Measurements from ENCODE around the gene POLR2I. TPM values are rescaled to one million over a fixed set of nuclear protein-coding genes. Genes with fewer than 3 reads are reported as not detected.

The POLR2I gene
- 56.0 and 56.1 TPM in 2 replicates for total RNA-seq (2014; rRNA removed)
- polyA plus RNA-seq (2012): 169 TPM

GRCh38 chr19:36114721-36115452 is at the start of gene POLR2I:
Gene POLR2I, minus strand, starts transcription at chr19:36114875. Its CDS starts 19 bp downstream, at chr19:36114856.
- DNase-seq (ENCODE audit: low read depth): peak; percentile 100

DNA sequence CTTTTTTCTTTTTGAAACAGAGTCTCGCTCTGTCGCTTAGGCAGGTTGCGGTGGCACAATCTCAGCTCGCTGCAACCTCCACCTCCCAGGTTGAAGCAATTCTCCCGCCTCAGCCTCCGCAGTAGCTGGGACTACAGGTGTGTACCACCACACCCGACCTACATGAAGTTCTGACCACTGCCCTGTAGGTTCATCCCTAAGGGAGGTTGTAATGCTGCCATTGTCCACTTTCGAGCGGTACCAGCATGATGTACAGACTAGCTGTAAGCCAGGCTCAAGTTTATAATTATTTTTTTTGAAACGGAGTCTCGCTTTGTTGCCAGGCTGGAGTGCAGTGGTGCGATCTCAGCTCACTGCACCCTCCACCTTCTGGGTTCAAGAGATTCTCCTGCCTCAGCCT is 49.1 kb upstream of the POLR2I start:
- DNase-seq (ENCODE audit: low read depth): no peak

- DNase-seq (ENCODE audit: low read depth): no peak
These were observed 46.3 kb upstream of the POLR2I start for GRCh38 chr19:36160821-36161596.

DNA sequence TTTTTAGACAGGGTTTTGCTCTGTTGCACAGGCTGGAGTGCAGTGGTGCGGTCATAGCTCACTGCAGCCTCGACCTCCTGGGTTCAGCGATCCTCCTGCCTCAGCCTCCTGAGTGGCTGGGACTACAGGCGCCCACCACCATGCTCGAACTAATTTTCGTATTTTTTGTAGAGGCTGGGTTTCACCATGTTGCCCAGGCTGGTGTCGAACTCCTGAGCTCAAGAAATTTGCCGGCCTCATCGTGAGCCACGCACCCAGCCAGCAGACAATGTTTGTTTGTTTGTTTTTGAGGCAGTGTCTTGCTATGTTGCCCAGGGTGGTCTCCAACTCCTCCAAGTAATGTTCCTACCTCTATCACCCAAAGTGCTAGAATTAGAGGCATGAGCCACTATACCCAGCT is 38.5 kb upstream of the POLR2I start:
- no peak for DNase-seq (ENCODE audit: low read depth)

DNA sequence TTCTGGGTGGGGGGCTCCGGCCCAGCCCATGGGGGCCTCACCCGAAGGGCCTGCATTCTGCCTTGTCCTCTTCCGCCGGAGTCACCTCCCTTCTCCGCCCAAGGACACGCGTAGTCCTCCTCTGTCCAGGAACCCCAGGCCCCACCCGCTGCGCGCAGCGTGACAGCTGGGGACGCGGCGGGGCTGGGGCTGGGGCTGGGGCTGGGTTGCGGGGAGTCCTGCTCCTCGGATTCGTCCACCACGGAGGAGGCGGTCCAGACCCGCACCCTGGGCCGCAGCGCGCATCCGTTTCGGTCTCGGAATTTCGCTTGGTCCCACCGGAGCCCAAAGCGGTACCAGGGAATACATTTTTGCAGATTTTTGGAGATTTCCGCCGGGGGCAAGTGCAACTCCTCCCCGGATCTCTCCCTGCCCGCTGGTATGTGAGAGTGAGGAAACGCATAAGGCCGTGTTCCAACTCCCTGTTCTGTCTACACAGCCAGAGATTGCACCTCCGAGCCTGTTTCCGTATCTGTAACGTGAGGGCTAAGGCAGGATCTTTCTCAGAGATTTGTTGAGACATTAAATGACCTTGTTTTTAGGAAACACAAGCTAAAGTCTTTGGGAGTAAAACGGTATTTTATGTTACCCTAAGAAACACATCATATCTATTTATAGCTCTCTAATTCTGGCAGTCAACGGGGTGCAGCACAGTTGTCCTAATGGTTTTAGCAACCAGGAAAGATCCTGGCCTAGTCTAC is 37.8 kb upstream of the POLR2I start, which contains the start of gene COX7A1:
Gene COX7A1, minus strand, starts transcription at position 96 of the 740 bp plus-strand sequence. Its CDS starts 40 bp downstream, at position 56.
- DNase-seq (ENCODE audit: low read depth): peak; percentile 22

- no peak for DNase-seq (ENCODE audit: low read depth)
These were observed 37.3 kb upstream of the POLR2I start for GRCh38 chr19:36152019-36152351.

GRCh38 chr19:36151144-36152018 is 36.7 kb upstream of the POLR2I start:
- DNase-seq (ENCODE audit: low read depth): no peak

- DNase-seq (ENCODE audit: low read depth): no peak
These were observed 35.9 kb upstream of the POLR2I start for GRCh38 chr19:36150586-36150985.

DNA sequence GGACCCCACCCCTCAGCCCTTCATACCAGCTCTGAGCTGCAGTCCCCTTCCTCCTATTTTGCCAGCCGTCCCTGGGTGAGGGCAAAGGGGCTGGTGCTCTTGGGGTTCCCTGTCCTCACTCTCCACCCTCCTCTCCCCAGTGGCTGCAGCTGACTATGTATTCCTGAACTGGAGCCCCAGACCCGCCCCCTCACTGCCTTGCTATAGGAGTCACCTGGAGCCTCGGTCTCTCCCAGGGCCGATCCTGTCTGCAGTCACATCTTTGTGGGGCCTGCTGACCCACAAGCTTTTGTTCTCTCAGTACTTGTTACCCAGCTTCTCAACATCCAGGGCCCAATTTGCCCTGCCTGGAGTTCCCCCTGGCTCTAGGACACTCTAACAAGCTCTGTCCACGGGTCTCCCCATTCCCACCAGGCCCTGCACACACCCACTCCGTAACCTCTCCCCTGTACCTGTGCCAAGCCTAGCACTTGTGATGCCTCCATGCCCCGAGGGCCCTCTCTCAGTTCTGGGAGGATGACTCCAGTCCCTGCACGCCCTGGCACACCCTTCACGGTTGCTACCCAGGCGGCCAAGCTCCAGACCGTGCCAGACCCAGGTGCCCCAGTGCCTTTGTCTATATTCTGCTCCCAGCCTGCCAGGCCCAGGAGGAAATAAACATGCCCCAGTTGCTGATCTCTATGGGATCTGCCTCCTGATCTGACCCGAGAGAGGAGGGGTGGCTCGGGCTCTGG is 35.2 kb upstream of the POLR2I start:
- no peak for DNase-seq (ENCODE audit: low read depth)

- DNase-seq (ENCODE audit: low read depth): no peak
These were observed 29.9 kb upstream of the POLR2I start for GRCh38 chr19:36144624-36145023.

DNA sequence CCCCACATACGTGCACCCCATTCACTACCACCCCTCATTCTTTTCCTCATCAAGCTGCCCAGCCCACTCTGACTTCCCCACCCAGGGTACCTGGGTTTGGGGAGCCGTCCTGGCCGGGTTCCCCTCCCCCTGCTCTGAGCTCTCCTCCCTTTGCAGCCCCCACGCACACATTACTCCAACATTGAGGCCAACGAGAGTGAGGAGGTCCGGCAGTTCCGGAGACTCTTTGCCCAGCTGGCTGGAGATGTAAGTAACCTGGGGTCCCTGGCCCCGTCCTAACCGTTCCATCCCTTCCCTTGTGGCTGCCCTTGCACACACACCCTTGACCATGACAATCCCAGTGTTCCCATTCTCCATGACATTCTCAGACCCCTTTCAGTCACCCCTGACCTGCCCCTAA is 27.8 kb upstream of the POLR2I start:
- no peak for DNase-seq (ENCODE audit: low read depth)

DNA sequence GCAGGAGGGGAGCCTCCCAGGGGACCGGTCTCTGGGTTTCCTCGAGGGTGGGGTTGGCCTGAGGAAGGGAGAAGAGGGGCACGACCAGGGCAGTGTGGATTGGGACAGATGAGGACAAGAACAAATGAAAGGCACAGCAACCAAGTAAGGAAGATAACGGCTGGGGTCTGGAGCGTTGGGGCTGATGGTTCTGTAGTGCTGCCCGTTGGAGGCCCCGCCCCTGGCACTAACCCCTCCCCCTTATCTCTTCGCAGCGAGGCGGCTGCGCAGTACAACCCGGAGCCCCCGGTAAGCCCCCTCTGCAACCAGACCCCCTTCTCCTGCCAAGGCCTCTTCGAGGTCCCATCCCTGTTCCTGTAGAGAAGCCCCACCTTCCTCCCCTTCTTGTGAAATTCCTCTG is 27.4 kb upstream of the POLR2I start:
- DNase-seq (ENCODE audit: low read depth): no peak

DNA sequence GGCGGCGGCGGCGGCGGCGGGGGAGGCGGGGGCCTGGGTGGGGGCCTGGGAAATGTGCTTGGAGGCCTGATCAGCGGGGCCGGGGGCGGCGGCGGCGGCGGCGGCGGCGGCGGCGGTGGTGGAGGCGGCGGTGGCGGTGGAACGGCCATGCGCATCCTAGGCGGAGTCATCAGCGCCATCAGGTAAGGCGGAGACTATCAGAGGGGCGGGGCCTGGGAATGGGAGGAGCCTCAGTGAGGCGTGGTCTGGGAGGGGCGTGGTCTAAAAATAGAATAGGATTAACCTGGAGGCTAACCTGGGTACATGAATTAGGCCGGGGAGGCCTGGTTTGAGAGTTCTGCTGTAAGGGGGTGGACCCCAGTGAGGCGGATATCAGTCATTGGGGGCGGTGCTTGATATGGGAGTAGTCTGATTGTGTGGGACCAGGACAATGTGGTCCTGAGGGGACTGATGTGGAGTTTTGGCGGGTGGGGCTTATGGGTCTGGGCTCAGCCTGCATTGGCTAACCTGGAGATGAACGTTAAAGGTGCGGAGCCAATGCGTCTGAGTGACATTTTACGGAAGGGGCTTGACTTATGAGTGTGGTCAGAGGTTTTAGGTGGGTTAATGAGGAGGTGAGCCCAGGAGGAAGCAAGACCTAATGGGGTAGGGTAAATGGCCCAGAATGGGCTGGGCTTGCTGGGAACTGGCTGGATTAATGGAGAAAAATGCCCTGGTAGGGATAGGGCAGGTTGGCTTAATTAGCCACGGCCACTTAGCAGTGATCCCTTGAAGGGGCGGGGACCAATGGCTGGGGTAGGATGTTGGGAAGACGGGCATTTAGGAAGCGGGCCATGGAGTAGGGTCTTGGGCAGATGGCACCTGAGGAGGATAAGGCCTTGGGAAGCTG is 26.6 kb upstream of the POLR2I start:
- peak; percentile 79 for DNase-seq (ENCODE audit: low read depth)

DNA sequence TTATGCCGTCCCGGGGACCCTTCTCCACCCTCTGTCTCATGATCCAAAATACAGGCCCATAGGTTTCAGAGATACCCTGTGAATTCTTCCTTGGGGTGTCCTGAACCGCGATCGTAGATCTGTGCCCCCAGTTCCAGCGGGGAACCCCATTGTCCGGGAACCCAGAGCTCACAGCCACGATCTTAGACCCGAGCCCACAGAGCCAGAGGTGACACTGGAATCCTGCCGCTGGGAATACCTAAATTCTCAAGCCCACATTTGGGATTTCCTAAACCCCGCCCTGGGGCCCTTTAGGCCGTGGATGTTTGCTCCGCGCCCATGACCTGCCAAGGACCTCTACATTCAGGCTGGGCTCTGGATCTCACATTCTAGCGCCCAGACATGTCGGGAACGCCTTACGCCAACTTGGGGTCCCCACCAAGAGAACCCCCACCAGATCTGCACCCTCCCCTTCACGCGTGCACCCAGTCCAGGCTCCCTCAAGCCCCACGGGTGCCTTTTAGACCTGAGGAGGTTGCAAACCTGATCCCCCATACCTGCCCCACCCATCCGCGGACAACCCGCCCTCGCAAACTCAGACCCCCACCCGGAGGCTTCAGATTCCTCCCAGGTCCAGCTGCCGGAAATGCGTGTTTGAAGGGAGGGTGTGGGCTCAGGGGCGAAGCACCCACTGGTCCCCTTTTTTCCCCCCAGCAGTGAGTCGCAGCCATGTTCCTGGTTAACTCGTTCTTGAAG is 25.8 kb upstream of the POLR2I start:
- peak; percentile 19 for DNase-seq (ENCODE audit: low read depth)

- peak; percentile 93 for DNase-seq (ENCODE audit: low read depth)
These were observed 25.0 kb upstream of the POLR2I start, which contains the start of gene CAPNS1 for GRCh38 chr19:36139473-36140303. Gene CAPNS1, plus strand, starts transcription at chr19:36140066. Its CDS starts 946 bp downstream, at chr19:36141012.

- DNase-seq (ENCODE audit: low read depth): no peak
These were observed 24.4 kb upstream of the POLR2I start for GRCh38 chr19:36139120-36139472.

- peak; percentile 85 for DNase-seq (ENCODE audit: low read depth)
These were observed 22.4 kb upstream of the POLR2I start for GRCh38 chr19:36136964-36137686.

All from LHCN-M2 (cell line).